GM18951 (cell line): ENCODE measurements around the gene PRR14L.

Experiments
- POLR2A ChIP-seq: IDR thresholded peaks from 4 replicates; pipeline ENCODE4 v1.6.1; 2011; ENCODE audit warnings: mild to moderate bottlenecking; ENCODE audit not compliant: insufficient read length, insufficient read depth; ENCODE audit errors: extremely low read depth
- in situ Hi-C: fragments of 300-500 bp; cut with MboI; formaldehyde crosslinking; loops from one replicate; pipeline ENCODE4 v1.12.0; 2022; ENCODE audit warnings: low sequenced_read_pairs, mixed read lengths, inconsistent platforms; ENCODE audit not compliant: unreplicated experiment

Gene PRR14L

DNA sequence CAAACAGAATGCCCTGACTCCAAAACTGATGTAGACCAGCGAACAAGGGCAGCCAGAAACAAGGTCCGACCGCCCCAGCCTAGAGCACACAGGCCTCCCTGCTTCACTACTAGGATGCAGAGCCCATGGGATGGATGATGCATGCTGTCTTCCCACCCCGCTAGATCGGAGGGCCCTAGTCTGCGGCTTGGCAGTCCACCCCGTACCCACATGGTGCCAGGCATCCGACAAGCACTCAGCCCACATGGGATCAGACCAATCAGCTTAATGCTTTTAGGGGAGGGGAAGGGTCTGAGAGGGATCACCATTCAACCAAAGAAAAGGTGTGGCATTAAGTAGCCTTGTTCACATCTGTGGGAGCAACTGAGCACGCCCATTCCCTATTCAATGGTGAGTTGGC, 118.5 kb downstream of the PRR14L start:
- TF ChIP-seq POLR2A: no peak
- in situ Hi-C loops: no loop called here
